Activated CD4-positive, alpha-beta T cell treated with anti-CD3 and anti-CD28 coated beads for 1 hour (primary cell): ENCODE measurements around the gene LRIG1.

Experiments
- DNase-seq: peaks from one replicate; pipeline ENCODE4 v3.0.0-alpha.2; 2020

LRIG1 gene

GRCh38 chr3:66376568-66376967 lies 124.3 kb downstream of the LRIG1 start:
- no peak for DNase-seq

DNA sequence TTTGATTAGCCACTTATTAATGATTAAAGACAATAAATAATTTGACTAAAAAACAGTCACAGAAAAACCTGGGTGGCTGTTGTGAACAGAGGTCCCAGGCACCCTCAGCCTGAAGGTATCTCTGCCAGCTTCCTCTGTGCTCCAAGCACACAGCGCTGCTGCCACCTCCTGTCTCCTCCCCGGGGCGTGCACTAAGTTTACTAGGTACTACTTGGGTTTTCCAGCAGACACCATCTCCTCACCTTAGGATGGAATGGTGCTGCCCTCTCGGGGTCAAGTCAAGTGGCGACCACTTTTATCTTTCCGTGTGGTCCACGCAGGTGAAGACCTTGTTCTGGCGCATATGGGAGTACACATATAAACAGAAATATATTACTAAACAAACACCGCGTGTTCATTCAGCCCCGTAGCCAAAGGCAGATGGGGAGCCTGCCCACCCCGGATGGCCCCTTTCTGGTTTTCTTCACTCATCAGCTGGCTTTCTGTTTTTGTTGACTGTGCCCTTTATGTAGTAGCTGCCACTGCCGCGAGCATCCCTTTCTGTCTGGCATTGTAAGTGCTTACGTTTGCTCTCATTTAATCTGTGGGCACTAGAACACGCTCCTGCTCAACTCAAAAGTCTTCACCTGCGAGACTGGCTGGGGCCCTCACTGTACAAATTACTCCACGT lies 128.0 kb downstream of the LRIG1 start:
- no peak for DNase-seq

GRCh38 chr3:66371432-66371831 lies 129.4 kb downstream of the LRIG1 start:
- no peak for DNase-seq

DNA sequence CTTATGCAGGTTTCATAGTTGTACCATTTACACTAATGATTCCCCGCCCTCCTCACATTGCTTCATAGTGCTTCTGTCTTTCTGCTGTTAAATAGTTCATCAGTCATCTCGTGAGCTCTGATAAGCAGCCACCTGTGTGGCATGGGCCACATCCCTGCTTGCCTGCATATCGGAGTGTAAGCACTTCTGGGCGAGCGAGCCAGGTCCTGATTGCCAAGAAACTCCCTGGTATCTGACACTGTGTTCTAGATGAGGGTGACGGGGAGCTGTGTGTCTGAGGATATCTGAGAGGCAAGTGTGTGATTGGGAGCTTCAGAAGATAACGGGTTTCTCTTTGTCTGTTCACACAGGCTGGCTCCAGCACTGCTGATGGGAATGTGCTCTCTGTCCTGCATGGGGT lies 130.6 kb downstream of the LRIG1 start:
- DNase-seq: no peak

DNA sequence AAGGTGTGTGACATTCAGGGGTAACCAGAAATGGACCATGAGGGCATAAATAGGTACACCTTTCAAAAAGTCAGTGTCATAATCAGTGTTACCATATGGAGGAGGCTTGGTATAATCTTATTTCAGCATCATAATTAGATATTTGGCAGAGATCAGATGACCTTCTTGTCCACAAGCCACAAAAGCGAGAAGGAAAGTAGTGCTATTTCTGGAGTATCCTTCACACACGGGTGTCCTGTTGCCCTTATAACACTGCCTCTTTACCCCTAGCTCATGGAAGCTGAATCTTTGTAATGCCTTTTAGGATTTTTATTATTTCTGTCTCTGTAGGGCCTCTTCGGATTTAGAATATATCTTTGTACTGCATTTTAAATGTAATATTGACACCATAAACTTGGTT lies 132.8 kb downstream of the LRIG1 start:
- no peak for DNase-seq

GRCh38 chr3:66366747-66367146 lies 134.1 kb downstream of the LRIG1 start:
- no peak for DNase-seq

GRCh38 chr3:66365080-66365479 lies 135.7 kb downstream of the LRIG1 start:
- no peak for DNase-seq

GRCh38 chr3:66363148-66363547 lies 137.7 kb downstream of the LRIG1 start:
- no peak for DNase-seq

GRCh38 chr3:66362541-66362941 lies 138.3 kb downstream of the LRIG1 start:
- no peak for DNase-seq

DNA sequence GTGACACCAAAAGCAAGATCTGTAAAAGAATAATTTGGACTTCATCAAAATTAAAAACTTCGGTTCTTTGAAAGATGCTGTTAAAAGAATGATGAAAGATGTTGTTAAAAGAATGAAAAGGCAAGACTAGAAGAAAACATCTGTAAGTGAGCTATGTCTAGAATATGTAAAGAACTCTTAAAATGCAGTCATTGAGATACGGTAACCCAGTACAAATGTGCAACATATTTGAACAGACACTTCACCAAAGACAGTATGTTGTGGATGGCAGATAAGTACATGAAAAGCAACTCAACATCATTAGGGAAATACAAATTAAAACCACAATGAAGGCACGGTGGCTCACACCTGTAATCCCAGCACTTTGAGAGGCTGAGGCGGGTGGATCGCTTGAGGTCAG lies 139.5 kb downstream of the LRIG1 start:
- no peak for DNase-seq

DNA sequence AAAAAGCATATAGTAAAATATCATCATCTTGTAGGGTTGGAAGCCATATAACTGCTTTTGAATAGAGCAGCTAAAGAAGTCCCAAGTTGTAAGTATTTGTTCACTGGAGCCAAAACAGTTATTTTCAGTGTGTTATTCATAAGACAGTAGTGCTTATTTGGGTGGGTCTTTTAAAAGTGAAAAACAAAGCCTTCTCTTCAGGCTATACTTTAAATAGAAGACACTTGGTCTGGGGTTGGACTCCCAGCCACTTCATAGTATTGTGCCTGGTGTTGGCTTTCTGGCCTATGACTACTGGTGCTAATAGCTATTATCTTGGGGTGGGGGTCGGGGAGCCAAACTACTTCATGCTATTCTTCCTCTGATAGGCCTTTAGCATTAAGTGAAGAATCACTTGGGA lies 144.8 kb downstream of the LRIG1 start:
- DNase-seq: no peak

DNA sequence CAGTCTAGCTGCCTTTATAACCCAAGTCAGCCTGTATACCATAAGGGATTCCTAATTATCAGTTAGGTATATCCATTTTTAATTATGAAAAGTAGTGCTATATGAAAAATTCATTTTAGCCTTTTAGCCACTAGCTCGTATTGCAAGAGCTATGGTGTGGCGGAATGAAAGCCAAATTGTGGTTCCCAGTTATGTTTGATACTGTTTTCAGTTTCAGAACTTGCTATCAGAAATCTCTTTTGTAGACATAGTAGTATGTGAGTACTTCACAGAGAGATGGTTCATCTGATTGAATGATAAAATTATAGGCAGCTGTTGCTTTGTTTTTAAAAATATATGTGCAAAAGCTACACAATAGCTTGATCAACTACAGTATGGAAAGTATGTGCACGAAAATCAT lies 145.4 kb downstream of the LRIG1 start:
- no peak for DNase-seq

DNA sequence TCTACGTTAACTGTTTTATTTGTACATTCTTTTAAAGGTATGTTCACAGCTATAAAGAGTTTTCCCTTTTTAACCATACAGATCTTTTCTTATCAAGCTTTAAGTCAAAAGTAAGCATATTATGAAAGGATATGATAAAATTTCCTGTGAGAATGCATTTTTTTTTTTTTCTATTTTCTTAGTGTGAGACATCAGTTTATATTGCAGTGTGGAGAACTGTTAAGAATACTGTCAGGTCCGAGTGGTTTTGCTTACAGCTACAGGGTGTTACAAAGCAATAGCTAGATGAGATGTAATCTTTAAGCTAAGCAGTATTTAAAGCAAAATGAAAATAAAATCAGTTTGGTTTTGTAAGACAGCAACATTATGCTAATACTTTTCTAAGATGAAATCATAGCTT lies 146.8 kb downstream of the LRIG1 start:
- no peak for DNase-seq

DNA sequence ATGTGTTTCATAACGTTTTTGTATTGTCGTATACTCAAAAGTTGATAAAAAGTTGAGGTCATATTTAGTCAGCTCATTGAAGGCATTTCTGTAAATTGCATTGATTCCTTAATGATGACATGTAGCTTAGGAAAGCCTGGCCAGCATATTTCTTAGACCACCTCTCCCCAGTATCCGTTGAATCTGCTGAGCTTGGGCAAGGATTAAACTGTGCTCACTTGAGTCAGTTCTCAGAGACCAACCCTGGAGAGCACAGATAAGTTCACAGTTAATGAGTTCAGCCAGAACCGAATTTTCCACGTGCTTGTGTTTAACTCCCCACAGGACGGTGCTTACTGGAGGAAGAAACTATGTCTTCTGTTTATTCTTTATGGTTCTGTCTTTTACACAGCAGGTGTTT lies 147.3 kb downstream of the LRIG1 start:
- no peak for DNase-seq

GRCh38 chr3:66353039-66353438 lies 147.8 kb downstream of the LRIG1 start:
- no peak for DNase-seq

DNA sequence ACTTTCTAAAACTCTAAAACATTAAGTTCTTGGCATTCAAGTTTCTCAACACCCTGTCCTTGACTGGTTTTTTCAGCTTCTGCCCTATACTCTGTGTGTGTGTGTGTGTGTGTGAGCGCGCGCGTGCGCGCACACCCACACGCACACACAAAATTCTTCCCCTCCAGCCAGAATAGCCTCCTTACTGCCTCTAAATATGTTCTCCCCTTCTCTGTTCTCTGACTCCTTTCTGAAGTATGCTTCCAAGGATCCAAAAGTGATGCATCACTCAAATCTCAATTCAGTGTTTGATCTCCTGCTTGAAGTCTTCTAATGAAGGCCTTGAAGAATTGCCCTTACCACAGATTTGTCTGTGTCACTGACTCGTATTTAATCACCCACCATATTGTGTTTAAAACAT lies 150.2 kb downstream of the LRIG1 start:
- DNase-seq: no peak

GRCh38 chr3:66348704-66349103 lies 152.1 kb downstream of the LRIG1 start:
- DNase-seq: no peak

DNA sequence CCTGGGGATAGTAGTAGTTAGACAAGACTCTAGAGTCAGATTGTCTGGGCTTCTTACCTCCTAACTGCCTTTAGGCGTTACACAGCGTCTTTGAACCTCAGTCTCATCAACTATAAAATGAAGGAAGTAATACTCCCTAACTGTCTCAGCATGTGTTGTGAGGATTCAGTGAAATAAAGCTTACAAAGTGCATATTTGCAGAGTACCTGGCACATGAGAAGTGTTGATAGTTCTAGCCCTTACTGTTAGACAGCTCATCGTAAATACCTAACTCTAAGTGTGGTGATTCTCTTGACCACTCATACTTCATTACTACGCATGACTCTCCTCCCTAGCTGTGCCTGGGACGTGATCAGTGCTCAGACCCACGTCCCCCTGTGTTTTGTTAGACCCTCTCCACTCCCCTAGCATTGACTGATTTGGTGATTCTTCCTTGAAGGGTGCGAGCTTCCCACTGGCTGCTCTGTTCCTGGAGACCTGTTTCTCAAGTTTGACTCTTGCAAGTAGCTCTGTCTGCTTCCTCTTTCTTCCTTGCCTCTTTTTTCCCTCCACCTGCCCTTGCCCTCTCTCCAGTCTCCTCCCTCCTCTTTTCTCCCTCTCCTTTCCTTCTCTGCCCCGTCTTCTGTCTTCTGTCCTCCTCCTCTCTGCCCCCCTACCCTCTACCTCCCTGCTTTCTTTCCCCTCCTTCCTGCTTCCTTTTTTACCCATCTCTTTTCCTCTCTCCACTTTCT lies 155.8 kb downstream of the LRIG1 start:
- DNase-seq: no peak

DNA sequence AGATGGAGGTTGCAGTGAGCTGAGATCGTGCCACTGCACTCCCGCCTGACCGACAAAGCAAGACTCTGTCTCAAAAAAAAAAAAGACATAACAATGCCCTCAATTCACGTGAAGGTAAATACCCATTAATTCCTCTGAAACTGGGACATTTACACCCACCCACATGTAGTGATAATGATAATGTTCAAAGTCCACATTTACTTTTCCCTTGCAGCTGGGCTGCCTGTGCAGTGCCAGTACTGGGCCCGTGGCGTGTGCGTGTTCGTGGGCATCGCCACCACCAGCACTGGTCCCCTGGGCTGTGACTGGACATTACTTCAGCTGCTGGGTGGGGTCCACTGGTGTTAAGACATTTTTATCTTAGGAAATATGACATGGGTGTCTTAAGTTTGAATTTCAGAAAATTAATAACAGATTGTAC lies 156.4 kb downstream of the LRIG1 start:
- no peak for DNase-seq

DNA sequence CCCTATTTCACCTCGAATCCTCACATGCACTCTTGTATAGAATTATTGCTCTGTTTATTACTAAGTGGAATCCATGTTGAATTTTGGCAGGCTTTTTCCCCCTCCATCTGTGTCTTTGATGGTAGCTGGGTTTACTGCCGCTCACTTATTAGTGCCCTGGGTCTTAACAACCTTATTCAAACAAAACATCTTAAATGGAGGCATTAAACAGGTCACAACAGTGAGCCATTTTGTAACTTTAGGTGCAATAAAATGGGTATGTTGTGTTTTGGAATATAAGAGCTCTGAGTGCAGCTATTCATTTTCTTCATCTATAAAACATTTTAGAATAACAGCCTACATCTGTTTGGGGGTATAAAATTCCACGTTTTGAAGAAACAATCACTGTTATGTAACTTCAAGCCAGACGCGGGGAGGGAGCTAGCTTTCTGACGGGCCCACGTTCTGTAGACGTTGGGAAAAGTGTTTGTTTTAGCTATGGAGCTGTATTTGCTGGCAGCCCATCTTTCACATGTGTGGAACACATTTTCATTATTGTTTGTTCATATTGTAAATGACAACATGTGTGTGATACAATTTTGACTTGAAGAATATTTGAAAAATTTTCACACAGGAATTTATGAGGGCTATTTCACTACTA lies 158.0 kb downstream of the LRIG1 start:
- no peak for DNase-seq

- no peak for DNase-seq
These were observed 161.9 kb downstream of the LRIG1 start for GRCh38 chr3:66338927-66339326.

GRCh38 chr3:66336333-66336766 lies 164.5 kb downstream of the LRIG1 start:
- DNase-seq: no peak

DNA sequence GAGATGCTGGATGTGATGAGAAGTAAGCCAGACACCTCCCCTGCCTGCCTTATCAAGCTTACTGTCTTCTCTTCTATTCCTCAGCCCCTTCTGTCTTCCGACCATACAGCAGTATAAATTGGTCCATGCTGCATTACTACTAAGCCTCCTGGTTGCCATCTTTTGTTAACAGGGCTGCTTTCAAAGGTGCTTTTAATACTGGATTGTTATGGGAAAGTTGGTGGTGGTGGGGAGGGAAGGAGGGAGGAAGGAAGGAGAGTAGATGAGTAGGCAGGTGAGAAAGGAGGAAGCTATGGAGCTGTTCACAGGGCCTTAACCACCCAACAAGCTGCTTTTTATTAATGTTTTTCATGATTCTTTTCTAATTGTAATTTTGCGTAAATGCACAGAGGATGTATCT lies 165.2 kb downstream of the LRIG1 start:
- DNase-seq: no peak
